ENCODE measurements around the gene DHX29. TPM values are rescaled to one million over a fixed set of nuclear protein-coding genes. Genes with fewer than 3 reads are reported as not detected.
A peak's percentile ranks its signal among the peaks of the same experiment; 100 is the strongest.

DHX29 gene
- total and polyA plus RNA-seq, 2 donors (not counting 1 experiment from before 2014, with no cell fraction given), result 8.1 to 38.5 TPM

GRCh38 chr5:55220433-55221185 lies 86.9 kb downstream of the DHX29 start:
- H3K27me3 ChIP-seq (ENCODE audit: control insufficient read depth, insufficient read depth, low read length), result peaks cover 66% of the 10 kb centered on the region
- peak in 1 of 2 donors; percentile 8 for DNase-seq (ENCODE audit: low read depth in 2 of 2)
- H3K4me1 ChIP-seq (ENCODE audit: control insufficient read depth, extremely low read depth, insufficient read depth, low read length), result peaks cover 2% of the 10 kb centered on the region
- H3K9ac ChIP-seq (ENCODE audit: insufficient read depth, low read length), result no peak overlapping the region
- peak overlapping the region; percentile 71 for H3K4me2 ChIP-seq (ENCODE audit: extremely low read depth, insufficient read depth, low read length)
- H4K20me1 ChIP-seq (ENCODE audit: control insufficient read depth, extremely low read depth, insufficient read depth, low read length), result no peaks in the 10 kb centered on the region
- H3K27ac ChIP-seq (ENCODE audit: insufficient read depth, low read length), result no peak overlapping the region
- H3K4me3 ChIP-seq (replicated peaks in 1 of 4; ENCODE audit: control extremely low read depth in 1 of 4, insufficient read depth in 1 of 4, low read depth in 3 of 4, low read length in 4 of 4), result peak overlapping the region; percentile 4 to 32 (median 15)
- TF ChIP-seq, protein P1, sequence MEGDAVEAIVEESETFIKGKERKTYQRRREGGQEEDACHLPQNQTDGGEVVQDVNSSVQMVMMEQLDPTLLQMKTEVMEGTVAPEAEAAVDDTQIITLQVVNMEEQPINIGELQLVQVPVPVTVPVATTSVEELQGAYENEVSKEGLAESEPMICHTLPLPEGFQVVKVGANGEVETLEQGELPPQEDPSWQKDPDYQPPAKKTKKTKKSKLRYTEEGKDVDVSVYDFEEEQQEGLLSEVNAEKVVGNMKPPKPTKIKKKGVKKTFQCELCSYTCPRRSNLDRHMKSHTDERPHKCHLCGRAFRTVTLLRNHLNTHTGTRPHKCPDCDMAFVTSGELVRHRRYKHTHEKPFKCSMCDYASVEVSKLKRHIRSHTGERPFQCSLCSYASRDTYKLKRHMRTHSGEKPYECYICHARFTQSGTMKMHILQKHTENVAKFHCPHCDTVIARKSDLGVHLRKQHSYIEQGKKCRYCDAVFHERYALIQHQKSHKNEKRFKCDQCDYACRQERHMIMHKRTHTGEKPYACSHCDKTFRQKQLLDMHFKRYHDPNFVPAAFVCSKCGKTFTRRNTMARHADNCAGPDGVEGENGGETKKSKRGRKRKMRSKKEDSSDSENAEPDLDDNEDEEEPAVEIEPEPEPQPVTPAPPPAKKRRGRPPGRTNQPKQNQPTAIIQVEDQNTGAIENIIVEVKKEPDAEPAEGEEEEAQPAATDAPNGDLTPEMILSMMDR (conservative IDR thresholded peaks at IDR 0.05 in 1 of 2, IDR thresholded peaks at IDR 0.05 in 1 of 2; ENCODE audit: low read depth in 1 of 2, low read length in 2 of 2), result no peak
- TF ChIP-seq EZH2 (IDR thresholded peaks at IDR 0.05; ENCODE audit: low read length, missing control alignments), result peak; percentile 92
- no peak overlapping the region for H2AFZ ChIP-seq (ENCODE audit: low read length)
- no peaks in the 10 kb centered on the region for H3K9me3 ChIP-seq (ENCODE audit: control insufficient read depth, insufficient read depth, low read depth, low read length)
- H3K79me2 ChIP-seq (ENCODE audit: control insufficient read depth, insufficient read depth, low read length), result no peaks in the 10 kb centered on the region
- H3K36me3 ChIP-seq (ENCODE audit: control insufficient read depth, insufficient read depth, low read length), result no peaks in the 10 kb centered on the region

DNA sequence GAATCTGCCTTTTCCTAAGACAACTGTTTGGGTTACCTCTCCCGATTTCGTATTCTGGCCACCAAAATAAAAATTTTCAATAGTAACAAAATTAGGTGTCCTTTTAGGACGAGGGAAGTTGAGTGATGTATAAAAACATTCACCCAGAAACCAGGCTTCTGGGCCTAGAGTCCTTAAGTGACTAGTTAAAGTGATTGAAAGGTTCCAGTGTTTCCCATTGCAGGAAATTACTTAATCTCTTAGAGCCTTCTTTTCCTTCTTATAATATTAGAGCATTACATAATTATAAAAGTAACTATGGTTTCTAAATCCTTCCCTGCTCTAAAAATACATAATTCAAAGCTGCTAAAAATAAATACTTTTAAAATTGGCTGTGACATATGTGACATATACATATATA lies 87.7 kb downstream of the DHX29 start:
- Histone ChIP-seq H3K27me3 (ENCODE audit: control insufficient read depth, insufficient read depth, low read length) (peaks cover 58% of the 10 kb centered on the region), H3K4me3 (replicated peaks in 1 of 4; ENCODE audit: control extremely low read depth in 1 of 4, insufficient read depth in 1 of 4, low read depth in 3 of 4, low read length in 4 of 4) (no peak overlapping the region), H2AFZ (ENCODE audit: low read length) (no peak overlapping the region), H3K4me2 (ENCODE audit: extremely low read depth, insufficient read depth, low read length) (no peak overlapping the region), H3K9me3 (ENCODE audit: control insufficient read depth, insufficient read depth, low read depth, low read length) (no peaks in the 10 kb centered on the region), H3K36me3 (ENCODE audit: control insufficient read depth, insufficient read depth, low read length) (no peaks in the 10 kb centered on the region), H4K20me1 (ENCODE audit: control insufficient read depth, extremely low read depth, insufficient read depth, low read length) (no peaks in the 10 kb centered on the region), H3K4me1 (ENCODE audit: control insufficient read depth, extremely low read depth, insufficient read depth, low read length) (peaks cover 2% of the 10 kb centered on the region), H3K27ac (ENCODE audit: insufficient read depth, low read length) (no peak overlapping the region), H3K9ac (ENCODE audit: insufficient read depth, low read length) (no peak overlapping the region), H3K79me2 (ENCODE audit: control insufficient read depth, insufficient read depth, low read length) (no peaks in the 10 kb centered on the region)
- TF ChIP-seq, protein P1 (conservative IDR thresholded peaks at IDR 0.05 in 1 of 2, IDR thresholded peaks at IDR 0.05 in 1 of 2; ENCODE audit: low read depth in 1 of 2, low read length in 2 of 2), result no peak
- TF ChIP-seq EZH2 (IDR thresholded peaks at IDR 0.05; ENCODE audit: low read length, missing control alignments), result no peak
- DNase-seq (ENCODE audit: low read depth in 2 of 2), result no peak

DNA sequence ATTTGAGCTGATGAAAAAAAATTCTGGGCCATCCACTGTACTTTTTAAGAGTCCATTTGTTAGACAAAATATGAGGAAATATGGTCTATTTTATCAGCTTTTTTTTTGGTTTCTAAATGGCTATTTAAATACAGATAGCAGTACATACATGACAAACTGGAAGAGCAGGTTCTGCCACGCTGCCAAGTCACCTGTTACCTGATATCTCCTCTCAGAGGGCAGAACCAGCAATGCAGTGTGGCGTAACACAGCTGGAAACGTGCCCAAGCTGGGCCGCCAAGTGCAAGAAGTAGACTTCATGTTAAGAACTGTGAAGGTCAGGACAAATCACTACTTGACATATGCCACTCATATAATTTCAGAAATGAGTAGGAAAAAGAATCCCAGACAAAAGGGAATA lies 88.5 kb downstream of the DHX29 start:
- Histone ChIP-seq H3K4me1 (ENCODE audit: control insufficient read depth, extremely low read depth, insufficient read depth, low read length) (peaks cover 2% of the 10 kb centered on the region), H3K79me2 (ENCODE audit: control insufficient read depth, insufficient read depth, low read length) (no peaks in the 10 kb centered on the region), H3K36me3 (ENCODE audit: control insufficient read depth, insufficient read depth, low read length) (no peaks in the 10 kb centered on the region), H3K9me3 (ENCODE audit: control insufficient read depth, insufficient read depth, low read depth, low read length) (no peaks in the 10 kb centered on the region), H3K27me3 (ENCODE audit: control insufficient read depth, insufficient read depth, low read length) (peaks cover 50% of the 10 kb centered on the region), H3K4me2 (ENCODE audit: extremely low read depth, insufficient read depth, low read length) (no peak overlapping the region), H3K4me3 (replicated peaks in 1 of 4; ENCODE audit: control extremely low read depth in 1 of 4, insufficient read depth in 1 of 4, low read depth in 3 of 4, low read length in 4 of 4) (no peak overlapping the region), H4K20me1 (ENCODE audit: control insufficient read depth, extremely low read depth, insufficient read depth, low read length) (no peaks in the 10 kb centered on the region), H3K9ac (ENCODE audit: insufficient read depth, low read length) (no peak overlapping the region), H3K27ac (ENCODE audit: insufficient read depth, low read length) (no peak overlapping the region), H2AFZ (ENCODE audit: low read length) (no peak overlapping the region)
- no peak for TF ChIP-seq EZH2 (IDR thresholded peaks at IDR 0.05; ENCODE audit: low read length, missing control alignments)
- TF ChIP-seq, protein P1 (conservative IDR thresholded peaks at IDR 0.05 in 1 of 2, IDR thresholded peaks at IDR 0.05 in 1 of 2; ENCODE audit: low read depth in 1 of 2, low read length in 2 of 2), result no peak
- no peak for DNase-seq (ENCODE audit: low read depth in 2 of 2)
